ENCODE measurements around the gene MROH2B.

The MROH2B gene

DNA sequence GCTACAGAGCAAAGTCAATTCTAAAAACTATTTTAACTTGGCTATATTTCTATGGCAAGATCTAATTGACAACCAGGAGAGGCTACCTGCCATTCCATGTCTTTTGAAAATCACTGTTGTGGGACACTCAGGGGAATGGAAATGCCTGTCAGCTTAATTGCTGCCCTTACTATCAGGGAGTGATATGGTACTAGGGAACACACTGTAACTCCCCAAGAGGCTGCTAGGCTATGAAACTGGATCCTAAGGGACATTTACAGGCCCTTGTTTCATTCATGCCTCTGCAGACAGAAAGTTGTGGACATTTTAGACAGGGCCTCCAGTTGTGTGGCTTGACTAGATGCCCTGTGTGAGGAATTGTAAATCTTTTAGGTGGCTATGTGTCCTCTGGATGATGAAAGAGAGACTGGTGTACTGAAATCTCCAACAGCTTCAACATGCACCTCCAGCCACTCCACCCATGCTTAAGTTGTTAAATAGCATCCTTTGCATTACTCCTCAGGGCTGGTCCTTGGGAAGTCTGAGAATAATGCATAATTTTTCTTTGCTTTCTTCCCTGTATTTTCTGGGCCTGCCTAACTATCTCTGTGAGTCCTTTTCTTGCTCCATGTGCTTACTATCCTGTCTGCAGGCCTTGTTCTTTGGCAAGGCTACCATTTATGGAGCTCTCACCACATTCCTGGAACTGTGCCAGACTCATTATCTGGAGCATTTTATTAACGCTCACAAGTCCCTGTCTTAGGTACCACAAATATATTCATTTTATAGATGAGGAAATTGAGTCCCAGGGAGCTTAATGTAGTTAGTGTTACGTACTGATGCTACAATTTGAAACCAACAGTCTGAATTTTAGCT, 3.2 kb downstream of the MROH2B start:
- Histone ChIP-seq H2AFZ (ENCODE audit: low read depth, low read length) (no peak overlapping the region), H3K9me3 (ENCODE audit: insufficient read depth, low read length, severe bottlenecking) (no peaks in the 10 kb centered on the region), H4K20me1 (ENCODE audit: insufficient read depth, low read length) (no peaks in the 10 kb centered on the region), H3K27ac (ENCODE audit: low read length) (no peak overlapping the region), H3K36me3 (ENCODE audit: insufficient read depth, low read length) (no peaks in the 10 kb centered on the region), H3K4me3 (ENCODE audit: low read depth in 1 of 2, low read length in 2 of 2) (no peak overlapping the region), H3K79me2 (ENCODE audit: insufficient read depth, low read length) (no peaks in the 10 kb centered on the region), H3K9ac (ENCODE audit: low read depth, low read length) (no peak overlapping the region), H3K27me3 (ENCODE audit: insufficient read depth, low read length, poor library complexity) (no peaks in the 10 kb centered on the region), H3K4me1 (ENCODE audit: insufficient read depth, low read length) (no peaks in the 10 kb centered on the region), H3K4me2 (ENCODE audit: insufficient read depth, low read length) (no peak overlapping the region)
- ATAC-seq (ENCODE audit: insufficient read depth, low read depth) (no peak), DNase-seq (no peak)
- TF ChIP-seq EZH2 (IDR thresholded peaks at IDR 0.05; ENCODE audit: borderline replicate concordance, low read depth, low read length, severe bottlenecking): no peak
- TF ChIP-seq, protein P1, sequence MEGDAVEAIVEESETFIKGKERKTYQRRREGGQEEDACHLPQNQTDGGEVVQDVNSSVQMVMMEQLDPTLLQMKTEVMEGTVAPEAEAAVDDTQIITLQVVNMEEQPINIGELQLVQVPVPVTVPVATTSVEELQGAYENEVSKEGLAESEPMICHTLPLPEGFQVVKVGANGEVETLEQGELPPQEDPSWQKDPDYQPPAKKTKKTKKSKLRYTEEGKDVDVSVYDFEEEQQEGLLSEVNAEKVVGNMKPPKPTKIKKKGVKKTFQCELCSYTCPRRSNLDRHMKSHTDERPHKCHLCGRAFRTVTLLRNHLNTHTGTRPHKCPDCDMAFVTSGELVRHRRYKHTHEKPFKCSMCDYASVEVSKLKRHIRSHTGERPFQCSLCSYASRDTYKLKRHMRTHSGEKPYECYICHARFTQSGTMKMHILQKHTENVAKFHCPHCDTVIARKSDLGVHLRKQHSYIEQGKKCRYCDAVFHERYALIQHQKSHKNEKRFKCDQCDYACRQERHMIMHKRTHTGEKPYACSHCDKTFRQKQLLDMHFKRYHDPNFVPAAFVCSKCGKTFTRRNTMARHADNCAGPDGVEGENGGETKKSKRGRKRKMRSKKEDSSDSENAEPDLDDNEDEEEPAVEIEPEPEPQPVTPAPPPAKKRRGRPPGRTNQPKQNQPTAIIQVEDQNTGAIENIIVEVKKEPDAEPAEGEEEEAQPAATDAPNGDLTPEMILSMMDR (IDR thresholded peaks at IDR 0.05; ENCODE audit: borderline replicate concordance, extremely low read depth, low read length, poor library complexity, severe bottlenecking): no peak

DNA sequence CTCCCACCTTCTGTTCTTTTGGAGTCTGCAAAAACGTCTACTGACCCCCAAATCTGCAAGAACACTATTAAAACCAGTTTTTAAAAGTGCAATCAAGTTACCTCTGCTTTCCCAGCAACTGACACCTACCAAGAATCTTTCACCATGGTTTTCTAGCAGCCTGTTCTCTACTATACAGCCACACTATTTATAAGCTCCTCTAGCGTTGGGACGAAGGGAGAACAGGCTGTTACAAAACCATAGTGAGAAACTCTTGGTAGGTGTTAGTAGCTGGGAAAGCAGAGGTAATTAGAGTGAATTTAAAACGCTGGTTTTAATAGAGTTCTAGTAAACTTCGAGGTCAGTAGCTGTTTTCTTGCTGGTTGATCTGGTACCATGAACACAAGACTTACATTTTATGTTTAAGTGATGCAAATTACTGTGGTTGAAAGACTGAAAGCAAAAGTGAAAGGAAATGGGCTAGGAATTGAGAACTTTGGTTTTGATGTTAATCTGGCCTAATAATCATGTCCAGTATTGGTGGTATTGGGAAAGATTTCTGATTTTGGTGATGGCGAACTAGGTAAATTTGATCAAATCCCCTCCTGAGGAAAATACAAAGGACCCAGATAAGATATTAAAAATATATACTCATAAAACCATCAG, 5.3 kb downstream of the MROH2B start:
- no peak for ATAC-seq (ENCODE audit: insufficient read depth, low read depth)
- no peak for TF ChIP-seq EZH2 (IDR thresholded peaks at IDR 0.05; ENCODE audit: borderline replicate concordance, low read depth, low read length, severe bottlenecking)
- TF ChIP-seq, protein P1 (IDR thresholded peaks at IDR 0.05; ENCODE audit: borderline replicate concordance, extremely low read depth, low read length, poor library complexity, severe bottlenecking): no peak

DNA sequence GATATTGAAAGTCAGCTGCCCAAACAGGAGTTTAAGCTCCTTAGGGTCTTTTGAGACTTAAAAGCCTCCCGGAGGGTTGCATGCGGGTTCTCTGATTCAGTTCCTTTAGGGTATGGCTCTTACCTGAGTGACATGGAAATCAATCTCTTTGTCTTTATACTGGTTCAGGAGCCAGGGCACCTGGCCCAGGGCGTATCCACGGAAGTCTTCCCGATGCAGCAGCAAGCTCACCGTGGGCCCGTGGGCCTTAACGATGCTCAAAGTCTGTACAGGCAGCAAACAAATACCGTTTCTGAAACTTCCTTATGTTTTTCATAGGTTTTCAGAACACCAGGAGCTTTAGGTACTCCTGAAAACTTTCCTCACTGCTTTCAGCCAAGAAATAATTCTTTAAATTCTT, 13.2 kb downstream of the MROH2B start:
- Histone ChIP-seq H3K27ac (ENCODE audit: low read length) (no peak overlapping the region), H3K27me3 (ENCODE audit: insufficient read depth, low read length, poor library complexity) (no peaks in the 10 kb centered on the region), H3K4me3 (ENCODE audit: low read depth in 1 of 2, low read length in 2 of 2) (no peak overlapping the region), H3K9ac (ENCODE audit: low read depth, low read length) (no peak overlapping the region), H3K9me3 (ENCODE audit: insufficient read depth, low read length, severe bottlenecking) (no peaks in the 10 kb centered on the region), H3K79me2 (ENCODE audit: insufficient read depth, low read length) (no peaks in the 10 kb centered on the region), H3K4me1 (ENCODE audit: insufficient read depth, low read length) (no peaks in the 10 kb centered on the region), H3K4me2 (ENCODE audit: insufficient read depth, low read length) (no peak overlapping the region), H4K20me1 (ENCODE audit: insufficient read depth, low read length) (no peaks in the 10 kb centered on the region), H2AFZ (ENCODE audit: low read depth, low read length) (no peak overlapping the region), H3K36me3 (ENCODE audit: insufficient read depth, low read length) (no peaks in the 10 kb centered on the region)
- DNase-seq (no peak), ATAC-seq (ENCODE audit: insufficient read depth, low read depth) (no peak)
- TF ChIP-seq EZH2 (IDR thresholded peaks at IDR 0.05; ENCODE audit: borderline replicate concordance, low read depth, low read length, severe bottlenecking): no peak
- TF ChIP-seq, protein P1 (IDR thresholded peaks at IDR 0.05; ENCODE audit: borderline replicate concordance, extremely low read depth, low read length, poor library complexity, severe bottlenecking): no peak

More for the DNA sequence above, 5.3 kb downstream of the MROH2B start:
- no peaks in the 10 kb centered on the region for H3K36me3 ChIP-seq (ENCODE audit: insufficient read depth, low read length)
- H3K4me1 ChIP-seq (ENCODE audit: insufficient read depth, low read length): no peaks in the 10 kb centered on the region
- no peak overlapping the region for H3K4me3 ChIP-seq (ENCODE audit: low read depth in 1 of 2, low read length in 2 of 2)
- no peak overlapping the region for H3K4me2 ChIP-seq (ENCODE audit: insufficient read depth, low read length)
- no peak overlapping the region for H3K9ac ChIP-seq (ENCODE audit: low read depth, low read length)
- no peak overlapping the region for H2AFZ ChIP-seq (ENCODE audit: low read depth, low read length)
- no peaks in the 10 kb centered on the region for H3K9me3 ChIP-seq (ENCODE audit: insufficient read depth, low read length, severe bottlenecking)
- no peak overlapping the region for H3K27ac ChIP-seq (ENCODE audit: low read length)
- no peaks in the 10 kb centered on the region for H3K27me3 ChIP-seq (ENCODE audit: insufficient read depth, low read length, poor library complexity)
- no peak for DNase-seq
- no peaks in the 10 kb centered on the region for H3K79me2 ChIP-seq (ENCODE audit: insufficient read depth, low read length)
- H4K20me1 ChIP-seq (ENCODE audit: insufficient read depth, low read length): no peaks in the 10 kb centered on the region
